Erythroblast (primary cell): ENCODE results near the gene FUT1.
"Not testable (repeated sequence)": the region's sequence is repeated elsewhere in the genome, so short reads cannot be mapped to it uniquely, and the experiment has no call there.

Source experiments
- GATA1 ChIP-seq: IDR thresholded peaks from 2 replicates; pipeline ENCODE4 v1.6.1; 2011; ENCODE audit warnings: low read depth, mild to moderate bottlenecking, control low read depth, low read length, moderate library complexity
- POLR2A ChIP-seq: IDR thresholded peaks from 2 replicates; pipeline ENCODE4 v1.6.1; 2011; ENCODE audit warnings: mild to moderate bottlenecking, low read length

- TF ChIP-seq POLR2A, GATA1: not testable (repeated sequence)
Measured at GRCh38 chr19:48768171-48768753, 15.8 kb upstream of the FUT1 start.
